ENCODE results near the gene SPIRE1.

SPIRE1 gene

GRCh38 chr18:12595571-12596255 is 62.2 kb downstream of the SPIRE1 start:
- H3K27ac ChIP-seq = no peak overlapping the region
- TF ChIP-seq, protein P1, sequence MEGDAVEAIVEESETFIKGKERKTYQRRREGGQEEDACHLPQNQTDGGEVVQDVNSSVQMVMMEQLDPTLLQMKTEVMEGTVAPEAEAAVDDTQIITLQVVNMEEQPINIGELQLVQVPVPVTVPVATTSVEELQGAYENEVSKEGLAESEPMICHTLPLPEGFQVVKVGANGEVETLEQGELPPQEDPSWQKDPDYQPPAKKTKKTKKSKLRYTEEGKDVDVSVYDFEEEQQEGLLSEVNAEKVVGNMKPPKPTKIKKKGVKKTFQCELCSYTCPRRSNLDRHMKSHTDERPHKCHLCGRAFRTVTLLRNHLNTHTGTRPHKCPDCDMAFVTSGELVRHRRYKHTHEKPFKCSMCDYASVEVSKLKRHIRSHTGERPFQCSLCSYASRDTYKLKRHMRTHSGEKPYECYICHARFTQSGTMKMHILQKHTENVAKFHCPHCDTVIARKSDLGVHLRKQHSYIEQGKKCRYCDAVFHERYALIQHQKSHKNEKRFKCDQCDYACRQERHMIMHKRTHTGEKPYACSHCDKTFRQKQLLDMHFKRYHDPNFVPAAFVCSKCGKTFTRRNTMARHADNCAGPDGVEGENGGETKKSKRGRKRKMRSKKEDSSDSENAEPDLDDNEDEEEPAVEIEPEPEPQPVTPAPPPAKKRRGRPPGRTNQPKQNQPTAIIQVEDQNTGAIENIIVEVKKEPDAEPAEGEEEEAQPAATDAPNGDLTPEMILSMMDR (conservative IDR thresholded peaks at IDR 0.05) = no peak

DNA sequence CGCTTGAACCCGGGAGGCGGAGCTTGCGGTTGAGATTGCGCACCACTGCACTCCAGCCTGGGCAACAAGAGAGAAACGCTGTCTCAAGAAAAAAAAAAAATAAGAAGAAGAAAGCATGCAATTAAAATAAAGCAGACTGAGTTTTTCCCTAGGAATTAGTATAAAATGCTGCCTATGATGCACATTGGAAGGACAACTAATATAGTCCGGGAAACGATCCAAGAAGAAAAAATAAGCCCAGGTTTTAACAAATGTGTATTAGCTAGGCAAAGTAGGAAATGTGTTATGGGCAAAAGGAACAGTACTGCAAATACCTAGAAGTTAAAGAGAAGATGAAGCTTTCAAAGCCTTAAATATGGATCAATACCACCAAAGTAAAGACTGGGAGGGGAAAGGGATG is 64.0 kb downstream of the SPIRE1 start:
- peak overlapping the region; percentile 95 for H3K27ac ChIP-seq
- TF ChIP-seq, protein P1 (conservative IDR thresholded peaks at IDR 0.05) = no peak

DNA sequence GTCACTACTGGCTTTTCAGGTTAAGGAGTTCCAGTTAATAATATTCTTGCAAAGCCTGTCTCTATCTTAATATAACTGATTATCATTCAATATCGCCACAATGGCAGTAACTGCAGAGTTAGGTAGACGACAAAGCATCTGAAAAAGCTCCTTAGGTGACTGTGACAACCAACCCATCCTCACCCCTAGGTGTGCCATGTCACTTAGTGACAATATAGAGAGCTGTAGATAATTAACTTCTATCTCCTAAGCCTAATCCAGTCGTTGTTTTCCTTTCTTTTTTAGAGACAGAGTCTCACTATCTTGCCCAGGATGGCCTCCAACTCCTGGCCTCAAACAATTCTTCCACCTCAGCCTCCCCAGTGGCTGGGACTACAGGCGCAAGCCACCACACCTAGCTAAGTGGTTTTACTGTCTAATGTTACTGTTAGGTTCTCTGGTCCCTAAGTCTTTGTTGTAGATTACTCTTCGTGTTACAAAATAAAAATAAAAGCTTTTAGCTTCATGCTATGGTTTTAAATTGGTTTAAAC is 65.2 kb downstream of the SPIRE1 start:
- H3K27ac ChIP-seq = peak overlapping the region; percentile 95; the same call in 1 of the 2 replicates
- TF ChIP-seq, protein P1 (conservative IDR thresholded peaks at IDR 0.05) = no peak

GRCh38 chr18:12589448-12589847 is 68.5 kb downstream of the SPIRE1 start:
- TF ChIP-seq, protein P1 (conservative IDR thresholded peaks at IDR 0.05) = no peak
- peak overlapping the region; percentile 95 for H3K27ac ChIP-seq

- TF ChIP-seq, protein P1 (conservative IDR thresholded peaks at IDR 0.05) = no peak
- H3K27ac ChIP-seq = peak overlapping the region; percentile 95
These were observed 71.0 kb downstream of the SPIRE1 start for GRCh38 chr18:12586956-12587355.

DNA sequence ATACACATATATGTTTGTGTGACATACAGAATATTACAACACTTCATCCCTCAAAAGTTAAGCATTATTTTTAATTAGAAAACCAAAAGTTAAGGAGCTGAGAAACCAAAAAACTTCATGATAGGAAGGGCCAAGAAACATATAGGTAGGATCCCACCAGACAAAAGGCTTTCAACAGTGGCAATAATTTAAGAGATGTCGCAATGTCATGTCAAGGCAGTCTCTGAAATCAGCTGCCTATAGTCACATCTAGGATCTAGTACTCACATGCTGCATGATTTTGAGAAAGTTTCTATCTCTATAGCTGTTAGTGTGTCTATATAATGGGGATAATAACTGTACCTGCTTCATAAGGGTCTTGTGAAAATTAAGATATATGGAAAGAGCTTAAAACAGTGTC is 72.7 kb downstream of the SPIRE1 start:
- H3K27ac ChIP-seq = no peak overlapping the region
- TF ChIP-seq, protein P1 (conservative IDR thresholded peaks at IDR 0.05) = no peak

- H3K27ac ChIP-seq = no peak overlapping the region
- TF ChIP-seq, protein P1 (conservative IDR thresholded peaks at IDR 0.05) = no peak
These were observed 77.1 kb downstream of the SPIRE1 start for GRCh38 chr18:12580630-12581342.

Measured in VCaP (cell line).